ENCODE results near the gene PDCD2L. TPM values are rescaled to one million over a fixed set of nuclear protein-coding genes. Genes with fewer than 3 reads are reported as not detected.
"Not testable (repeated sequence)": the region's sequence is repeated elsewhere in the genome, so short reads cannot be mapped to it uniquely, and the experiment has no call there.

Gene PDCD2L
- total RNA-seq, 1 donor, result 4.6 TPM

- H3K27me3 ChIP-seq (ENCODE audit: insufficient read depth, low read length), result no peaks in the 10 kb centered on the region
- H3K9me3 ChIP-seq (ENCODE audit: low read depth, low read length), result no peaks in the 10 kb centered on the region
- H3K4me3 ChIP-seq (ENCODE audit: low read length), result no peak overlapping the region
- H3K4me1 ChIP-seq (ENCODE audit: insufficient read depth, low read length), result peaks cover 34% of the 10 kb centered on the region
These were observed 37.2 kb upstream of the PDCD2L start for GRCh38 chr19:34366738-34367623.

GRCh38 chr19:34367624-34367957 is 36.6 kb upstream of the PDCD2L start:
- no peaks in the 10 kb centered on the region for H3K27me3 ChIP-seq (ENCODE audit: insufficient read depth, low read length)
- H3K4me1 ChIP-seq (ENCODE audit: insufficient read depth, low read length), result peaks cover 34% of the 10 kb centered on the region
- no peaks in the 10 kb centered on the region for H3K9me3 ChIP-seq (ENCODE audit: low read depth, low read length)
- H3K4me3 ChIP-seq (ENCODE audit: low read length), result no peak overlapping the region

GRCh38 chr19:34368338-34368737 is 35.9 kb upstream of the PDCD2L start:
- Histone ChIP-seq H3K27me3 (ENCODE audit: insufficient read depth, low read length) (no peaks in the 10 kb centered on the region), H3K9me3 (ENCODE audit: low read depth, low read length) (no peaks in the 10 kb centered on the region), H3K4me3 (ENCODE audit: low read length) (no peak overlapping the region), H3K4me1 (ENCODE audit: insufficient read depth, low read length) (peaks cover 34% of the 10 kb centered on the region)

- H3K4me3 ChIP-seq (ENCODE audit: low read length); H3K27me3 ChIP-seq (ENCODE audit: insufficient read depth, low read length); H3K9me3 ChIP-seq (ENCODE audit: low read depth, low read length): not testable (repeated sequence)
- peaks cover 34% of the 10 kb centered on the region for H3K4me1 ChIP-seq (ENCODE audit: insufficient read depth, low read length)
These were observed 35.0 kb upstream of the PDCD2L start for GRCh38 chr19:34369166-34369565.

GRCh38 chr19:34370117-34370516 is 34.1 kb upstream of the PDCD2L start:
- Histone ChIP-seq H3K9me3 (ENCODE audit: low read depth, low read length) (no peaks in the 10 kb centered on the region), H3K27me3 (ENCODE audit: insufficient read depth, low read length) (no peaks in the 10 kb centered on the region), H3K4me1 (ENCODE audit: insufficient read depth, low read length) (peaks cover 29% of the 10 kb centered on the region), H3K4me3 (ENCODE audit: low read length) (no peak overlapping the region)

- H3K4me3 ChIP-seq (ENCODE audit: low read length), result no peak overlapping the region
- no peaks in the 10 kb centered on the region for H3K27me3 ChIP-seq (ENCODE audit: insufficient read depth, low read length)
- peaks cover 24% of the 10 kb centered on the region for H3K4me1 ChIP-seq (ENCODE audit: insufficient read depth, low read length)
- H3K9me3 ChIP-seq (ENCODE audit: low read depth, low read length), result no peaks in the 10 kb centered on the region
These were observed 33.2 kb upstream of the PDCD2L start for GRCh38 chr19:34370983-34371382.

- Histone ChIP-seq H3K4me1 (ENCODE audit: insufficient read depth, low read length) (no peaks in the 10 kb centered on the region), H3K9me3 (ENCODE audit: low read depth, low read length) (no peaks in the 10 kb centered on the region), H3K27me3 (ENCODE audit: insufficient read depth, low read length) (no peaks in the 10 kb centered on the region), H3K4me3 (ENCODE audit: low read length) (no peak overlapping the region)
These were observed 30.5 kb upstream of the PDCD2L start for GRCh38 chr19:34373601-34374288.

- Histone ChIP-seq H3K27me3 (ENCODE audit: insufficient read depth, low read length) (no peaks in the 10 kb centered on the region), H3K4me3 (ENCODE audit: low read length) (no peak overlapping the region), H3K4me1 (ENCODE audit: insufficient read depth, low read length) (no peaks in the 10 kb centered on the region), H3K9me3 (ENCODE audit: low read depth, low read length) (no peaks in the 10 kb centered on the region)
These were observed 28.6 kb upstream of the PDCD2L start for GRCh38 chr19:34375598-34375997.

GRCh38 chr19:34380639-34381241 is 23.5 kb upstream of the PDCD2L start:
- H3K27me3 ChIP-seq (ENCODE audit: insufficient read depth, low read length), result no peaks in the 10 kb centered on the region
- no peaks in the 10 kb centered on the region for H3K9me3 ChIP-seq (ENCODE audit: low read depth, low read length)
- no peaks in the 10 kb centered on the region for H3K4me1 ChIP-seq (ENCODE audit: insufficient read depth, low read length)
- no peak overlapping the region for H3K4me3 ChIP-seq (ENCODE audit: low read length)

GRCh38 chr19:34381399-34382251 is 22.6 kb upstream of the PDCD2L start:
- no peaks in the 10 kb centered on the region for H3K27me3 ChIP-seq (ENCODE audit: insufficient read depth, low read length)
- no peaks in the 10 kb centered on the region for H3K9me3 ChIP-seq (ENCODE audit: low read depth, low read length)
- H3K4me3 ChIP-seq (ENCODE audit: low read length), result no peak overlapping the region
- no peaks in the 10 kb centered on the region for H3K4me1 ChIP-seq (ENCODE audit: insufficient read depth, low read length)

- Histone ChIP-seq H3K27me3 (ENCODE audit: insufficient read depth, low read length) (no peaks in the 10 kb centered on the region), H3K4me1 (ENCODE audit: insufficient read depth, low read length) (no peaks in the 10 kb centered on the region), H3K9me3 (ENCODE audit: low read depth, low read length) (no peaks in the 10 kb centered on the region), H3K4me3 (ENCODE audit: low read length) (no peak overlapping the region)
These were observed 21.7 kb upstream of the PDCD2L start for GRCh38 chr19:34382471-34382870.

GRCh38 chr19:34383599-34383998 is 20.6 kb upstream of the PDCD2L start:
- Histone ChIP-seq H3K9me3 (ENCODE audit: low read depth, low read length) (no peaks in the 10 kb centered on the region), H3K4me1 (ENCODE audit: insufficient read depth, low read length) (no peaks in the 10 kb centered on the region), H3K4me3 (ENCODE audit: low read length) (no peak overlapping the region), H3K27me3 (ENCODE audit: insufficient read depth, low read length) (no peaks in the 10 kb centered on the region)

- Histone ChIP-seq H3K4me1 (ENCODE audit: insufficient read depth, low read length) (no peaks in the 10 kb centered on the region), H3K4me3 (ENCODE audit: low read length) (no peak overlapping the region), H3K9me3 (ENCODE audit: low read depth, low read length) (no peaks in the 10 kb centered on the region), H3K27me3 (ENCODE audit: insufficient read depth, low read length) (no peaks in the 10 kb centered on the region)
These were observed 17.4 kb upstream of the PDCD2L start for GRCh38 chr19:34386645-34387445.

GRCh38 chr19:34387446-34387810 is 16.8 kb upstream of the PDCD2L start:
- Histone ChIP-seq H3K4me3 (ENCODE audit: low read length) (no peak overlapping the region), H3K27me3 (ENCODE audit: insufficient read depth, low read length) (no peaks in the 10 kb centered on the region), H3K9me3 (ENCODE audit: low read depth, low read length) (no peaks in the 10 kb centered on the region), H3K4me1 (ENCODE audit: insufficient read depth, low read length) (no peaks in the 10 kb centered on the region)

All from mononuclear cell (primary cell).